GM19099 (cell line): ENCODE results near the gene KCNQ1.

Experiments
- POLR2A ChIP-seq: IDR thresholded peaks from 3 replicates; pipeline ENCODE4 v1.6.1; 2011; ENCODE audit warnings: low read depth; ENCODE audit not compliant: insufficient read length; ENCODE audit errors: extremely low read depth

The KCNQ1 gene

GRCh38 chr11:2528301-2529050 is 83.7 kb downstream of the KCNQ1 start:
- no peak for TF ChIP-seq POLR2A

GRCh38 chr11:2529173-2529572 is 84.4 kb downstream of the KCNQ1 start:
- TF ChIP-seq POLR2A, result no peak

GRCh38 chr11:2529636-2530035 is 84.8 kb downstream of the KCNQ1 start:
- TF ChIP-seq POLR2A, result no peak

- TF ChIP-seq POLR2A, result no peak
These were observed 85.5 kb downstream of the KCNQ1 start for GRCh38 chr11:2530131-2530854.

- no peak for TF ChIP-seq POLR2A
These were observed 86.0 kb downstream of the KCNQ1 start for GRCh38 chr11:2530855-2531200.

- no peak for TF ChIP-seq POLR2A
These were observed 86.6 kb downstream of the KCNQ1 start for GRCh38 chr11:2531277-2531986.

GRCh38 chr11:2531987-2532703 is 87.3 kb downstream of the KCNQ1 start:
- no peak for TF ChIP-seq POLR2A

DNA sequence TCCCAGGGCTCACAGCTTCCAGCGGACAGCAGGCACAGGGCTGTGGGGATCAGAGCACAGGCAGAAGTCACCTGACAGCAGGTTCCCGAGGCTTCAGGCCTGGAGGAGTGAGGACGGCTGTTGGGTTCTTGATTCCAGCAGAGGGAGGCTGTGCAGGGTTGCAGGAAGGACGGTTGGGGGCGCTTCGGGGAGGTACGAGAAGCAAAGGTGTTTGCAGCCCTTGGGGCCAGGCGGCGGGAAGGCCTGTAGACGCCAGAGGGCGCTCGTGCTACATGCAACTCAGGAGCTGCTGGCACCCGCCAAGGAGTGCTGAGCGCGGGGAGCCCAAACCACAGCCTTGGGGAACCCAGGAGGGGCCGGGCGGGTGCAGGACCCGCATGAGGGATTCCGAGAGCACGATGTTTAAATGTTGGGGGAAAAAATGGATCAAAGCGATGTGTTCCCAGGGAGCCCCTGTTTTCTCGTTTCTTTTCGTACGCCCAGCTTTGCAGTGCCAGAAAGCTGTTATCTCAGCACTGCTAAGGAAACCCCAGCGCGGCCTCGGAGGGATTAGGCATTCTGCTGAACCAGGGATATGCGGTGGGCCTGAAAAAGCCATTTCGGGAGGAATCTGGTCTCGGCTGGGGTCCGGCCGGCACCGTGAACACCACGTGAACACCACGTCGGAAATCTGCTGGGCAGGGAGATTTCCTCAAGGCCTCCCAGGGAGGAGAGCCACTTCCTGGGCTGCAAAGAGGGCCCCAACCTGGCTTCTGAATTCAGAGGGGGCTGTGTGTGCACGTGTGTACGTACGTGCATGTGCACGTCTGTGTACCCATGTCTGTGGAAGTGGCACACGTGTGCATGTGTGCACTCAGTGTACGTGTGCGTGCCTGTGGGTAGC is 88.1 kb downstream of the KCNQ1 start:
- TF ChIP-seq POLR2A, result no peak

- no peak for TF ChIP-seq POLR2A
These were observed 88.9 kb downstream of the KCNQ1 start for GRCh38 chr11:2533587-2534133.

DNA sequence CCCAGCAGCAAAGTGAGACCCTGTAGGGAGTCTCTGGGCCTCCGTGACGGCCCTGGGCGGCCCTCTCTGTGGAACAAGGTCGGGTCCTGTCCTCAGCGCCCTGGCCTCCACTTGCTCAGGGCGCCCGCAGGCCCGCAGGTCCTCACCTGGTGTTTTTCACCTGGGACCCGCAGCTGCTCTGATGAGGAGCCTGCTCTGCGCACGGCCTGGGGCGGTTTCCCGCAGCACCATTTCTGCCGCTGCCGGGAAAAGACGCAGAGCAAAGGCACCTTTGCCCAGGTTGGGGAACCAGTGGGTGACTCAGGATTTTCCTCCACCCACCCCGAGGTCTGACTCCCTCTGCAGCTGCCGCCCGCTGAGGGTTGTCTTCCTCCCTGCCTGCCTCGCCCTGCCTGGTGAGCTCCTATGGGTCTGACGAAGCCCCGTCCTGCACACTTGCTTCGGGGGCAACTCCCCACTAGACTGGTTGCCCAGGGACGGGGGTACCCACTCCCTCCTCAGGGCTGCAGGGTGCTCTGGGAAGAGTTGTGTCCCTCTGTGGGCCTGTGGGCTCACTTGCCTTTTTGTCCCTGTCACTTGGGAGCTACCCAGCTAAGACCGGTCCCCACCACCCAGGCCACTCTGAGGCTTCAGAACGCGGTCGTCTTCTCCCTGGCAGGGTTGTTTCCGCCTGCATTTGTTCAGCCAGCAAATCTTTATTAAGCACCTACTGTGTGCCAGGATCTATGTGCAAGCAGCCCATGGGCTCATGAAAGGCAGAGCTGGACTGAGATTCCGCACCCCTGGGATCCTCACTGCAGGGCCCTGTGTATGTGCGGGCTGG is 89.5 kb downstream of the KCNQ1 start:
- no peak for TF ChIP-seq POLR2A

- no peak for TF ChIP-seq POLR2A
These were observed 90.3 kb downstream of the KCNQ1 start for GRCh38 chr11:2534957-2535672.

DNA sequence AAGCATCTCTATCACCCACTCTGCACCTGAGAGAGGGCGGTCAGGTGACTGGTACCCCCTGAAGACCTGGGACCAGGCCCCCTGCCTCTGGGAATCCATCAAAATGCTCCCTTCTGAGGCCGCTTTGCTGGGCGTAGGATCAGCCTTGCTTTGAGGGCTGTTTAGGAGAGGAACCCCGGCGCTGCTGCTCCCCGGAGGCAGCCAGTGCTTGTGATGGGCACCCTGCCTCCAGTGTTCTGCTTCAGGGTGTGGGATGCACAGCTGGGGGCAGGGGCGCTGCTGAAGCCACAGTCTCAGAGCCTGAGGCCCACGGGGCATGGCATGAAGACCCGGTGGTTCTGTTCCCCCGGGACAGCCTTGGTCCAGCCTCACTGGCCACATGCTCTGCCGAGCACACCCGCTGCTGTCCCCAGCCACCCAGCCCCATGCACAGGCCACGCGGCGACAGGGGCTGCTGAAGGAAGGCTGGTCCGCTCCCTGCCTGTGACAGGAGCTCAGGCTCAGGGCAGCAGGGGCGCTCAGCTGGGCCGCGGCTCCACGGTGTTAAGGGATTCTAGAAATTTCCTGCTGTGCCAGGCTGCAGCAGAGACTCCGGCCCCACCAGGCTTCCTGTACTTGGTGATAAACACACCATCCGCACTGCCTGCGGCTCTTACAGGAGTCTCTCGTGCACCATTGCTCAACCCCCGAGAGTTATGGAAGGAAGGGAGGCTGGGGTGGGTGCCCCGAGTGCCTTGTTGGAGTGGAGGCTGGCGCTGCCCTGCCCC is 91.0 kb downstream of the KCNQ1 start:
- TF ChIP-seq POLR2A, result no peak
